Activated CD8-positive, alpha-beta memory T cell treated with anti-CD3 and anti-CD28 coated beads, Interleukin-2, amount 50 U/mL, for 1 hour (primary cell): ENCODE results near the gene SLF1.

Source experiments
- DNase-seq: peaks from one replicate; pipeline ENCODE4 v3.0.0-alpha.2; 2020; ENCODE audit errors: extremely low read depth

The SLF1 gene

GRCh38 chr5:94661086-94661485, 42.6 kb downstream of the SLF1 start:
- no peak for DNase-seq

GRCh38 chr5:94667937-94668336, 49.5 kb downstream of the SLF1 start:
- no peak for DNase-seq

GRCh38 chr5:94670726-94671125, 52.3 kb downstream of the SLF1 start:
- no peak for DNase-seq

- no peak for DNase-seq
These were observed 54.3 kb downstream of the SLF1 start for GRCh38 chr5:94672746-94673145.

- DNase-seq = no peak
These were observed 56.3 kb downstream of the SLF1 start for GRCh38 chr5:94674490-94675382.

GRCh38 chr5:94675965-94676618, 57.6 kb downstream of the SLF1 start:
- no peak for DNase-seq

GRCh38 chr5:94682814-94683520, 64.5 kb downstream of the SLF1 start:
- DNase-seq = no peak

GRCh38 chr5:94689908-94690307, 71.4 kb downstream of the SLF1 start:
- DNase-seq = no peak

- DNase-seq = no peak
These were observed 72.3 kb downstream of the SLF1 start for GRCh38 chr5:94690778-94691177.

- DNase-seq = no peak
These were observed 72.8 kb downstream of the SLF1 start for GRCh38 chr5:94691291-94691690.

- DNase-seq = no peak
These were observed 73.5 kb downstream of the SLF1 start for GRCh38 chr5:94691949-94692348.

- no peak for DNase-seq
These were observed 74.1 kb downstream of the SLF1 start for GRCh38 chr5:94692581-94692980.

- DNase-seq = no peak
These were observed 74.8 kb downstream of the SLF1 start for GRCh38 chr5:94693043-94693822.

GRCh38 chr5:94693845-94694370, 75.4 kb downstream of the SLF1 start:
- no peak for DNase-seq

GRCh38 chr5:94694671-94695070, 76.2 kb downstream of the SLF1 start:
- no peak for DNase-seq

- no peak for DNase-seq
These were observed 79.7 kb downstream of the SLF1 start for GRCh38 chr5:94698197-94698596.

- no peak for DNase-seq
These were observed 81.1 kb downstream of the SLF1 start for GRCh38 chr5:94699562-94699961.

- DNase-seq = no peak
These were observed 82.1 kb downstream of the SLF1 start for GRCh38 chr5:94700592-94700991.

GRCh38 chr5:94702729-94703128, 84.3 kb downstream of the SLF1 start:
- no peak for DNase-seq

GRCh38 chr5:94705427-94705826, 87.0 kb downstream of the SLF1 start:
- DNase-seq = no peak

- no peak for DNase-seq
These were observed 88.9 kb downstream of the SLF1 start for GRCh38 chr5:94707359-94707758.

- DNase-seq = no peak
These were observed 90.8 kb downstream of the SLF1 start for GRCh38 chr5:94709277-94709676.
